Eye (tissue), 1 donor: ENCODE results near the gene RPTOR.

Experiments
- DNase-seq: peaks from one replicate; pipeline ENCODE4 v3.0.0-alpha.2; 2015

RPTOR gene

DNA sequence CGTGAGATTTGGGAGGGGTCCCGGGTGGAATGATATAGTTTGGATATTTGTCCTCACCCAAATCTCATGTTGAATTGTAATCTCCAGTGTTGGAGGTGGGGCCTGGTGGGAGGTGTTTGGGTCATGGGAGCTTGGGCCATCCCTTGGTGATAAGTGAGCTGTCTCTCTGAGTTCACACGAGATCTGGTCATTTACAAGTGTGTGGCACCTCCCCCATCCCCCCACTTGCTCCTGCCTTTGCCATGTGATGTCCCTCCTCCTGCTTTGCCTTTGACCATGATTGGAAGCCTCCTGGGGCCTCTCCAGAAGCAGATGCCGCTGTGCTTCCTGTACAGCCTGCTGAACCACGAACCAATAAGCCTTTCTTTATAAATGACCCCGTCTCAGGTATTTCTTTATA lies 469.0 kb downstream of the RPTOR start:
- DNase-seq, result no peak

GRCh38 chr17:81015136-81015535 lies 470.5 kb downstream of the RPTOR start:
- DNase-seq, result no peak
